ENCODE measurements around the gene HTRA3.

The HTRA3 gene

DNA sequence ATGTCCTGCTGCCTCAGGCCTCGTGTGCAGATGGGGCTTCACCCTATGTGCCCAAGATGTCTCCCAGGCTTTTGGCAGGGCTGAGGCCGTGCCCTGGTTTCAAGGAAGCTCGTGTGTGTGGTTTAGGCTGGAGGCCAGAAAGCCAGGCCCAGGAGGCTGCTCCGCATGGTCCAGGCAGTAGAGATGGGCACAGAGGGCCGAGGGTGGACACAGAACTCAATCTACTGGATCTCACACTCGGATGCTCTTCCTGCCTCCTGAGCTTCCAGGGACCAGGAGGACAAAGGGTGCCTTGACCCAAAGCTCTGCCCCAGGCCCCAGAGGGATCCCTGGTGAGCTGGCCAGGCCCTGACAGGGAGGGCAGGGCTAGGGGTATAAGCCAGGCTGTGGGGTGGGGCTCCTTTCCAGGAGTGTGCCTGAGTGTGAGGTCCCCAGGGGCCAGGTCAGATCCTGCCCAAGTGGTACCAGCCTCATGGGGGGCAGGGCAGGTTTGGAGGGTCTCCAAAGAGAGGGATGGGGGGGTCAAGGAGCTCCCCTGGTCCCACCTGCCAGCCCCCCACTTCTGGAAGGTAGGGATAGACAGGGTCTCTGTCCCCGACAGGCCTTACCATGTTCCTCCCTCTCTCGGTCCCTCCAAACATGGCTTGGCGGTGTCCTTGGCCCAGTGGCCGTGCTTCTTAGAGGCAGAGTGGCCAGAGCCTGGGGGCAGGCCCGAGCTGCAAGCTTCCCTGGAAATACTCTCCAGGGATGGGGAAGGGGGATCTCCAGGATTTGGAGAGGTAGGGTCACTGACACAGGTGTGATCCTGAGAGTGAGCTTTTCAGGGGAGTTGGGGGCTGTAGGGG lies 23.8 kb downstream of the HTRA3 start:
- no peak overlapping the region for H3K27ac ChIP-seq
- peaks cover 69% of the 10 kb centered on the region for H3K36me3 ChIP-seq
- H3K4me3 ChIP-seq (ENCODE audit: low read depth in 1 of 2, low read length in 1 of 2), result no peak overlapping the region
- H3K4me1 ChIP-seq (ENCODE audit: control insufficient read depth in 1 of 2, insufficient read depth in 1 of 2, low read depth in 1 of 2, low read length in 1 of 2), result peaks cover 19 to 43% of the 10 kb centered on the region in 2 experiments
- H3K27me3 ChIP-seq, result no peaks in the 10 kb centered on the region
- TF ChIP-seq, protein P1, sequence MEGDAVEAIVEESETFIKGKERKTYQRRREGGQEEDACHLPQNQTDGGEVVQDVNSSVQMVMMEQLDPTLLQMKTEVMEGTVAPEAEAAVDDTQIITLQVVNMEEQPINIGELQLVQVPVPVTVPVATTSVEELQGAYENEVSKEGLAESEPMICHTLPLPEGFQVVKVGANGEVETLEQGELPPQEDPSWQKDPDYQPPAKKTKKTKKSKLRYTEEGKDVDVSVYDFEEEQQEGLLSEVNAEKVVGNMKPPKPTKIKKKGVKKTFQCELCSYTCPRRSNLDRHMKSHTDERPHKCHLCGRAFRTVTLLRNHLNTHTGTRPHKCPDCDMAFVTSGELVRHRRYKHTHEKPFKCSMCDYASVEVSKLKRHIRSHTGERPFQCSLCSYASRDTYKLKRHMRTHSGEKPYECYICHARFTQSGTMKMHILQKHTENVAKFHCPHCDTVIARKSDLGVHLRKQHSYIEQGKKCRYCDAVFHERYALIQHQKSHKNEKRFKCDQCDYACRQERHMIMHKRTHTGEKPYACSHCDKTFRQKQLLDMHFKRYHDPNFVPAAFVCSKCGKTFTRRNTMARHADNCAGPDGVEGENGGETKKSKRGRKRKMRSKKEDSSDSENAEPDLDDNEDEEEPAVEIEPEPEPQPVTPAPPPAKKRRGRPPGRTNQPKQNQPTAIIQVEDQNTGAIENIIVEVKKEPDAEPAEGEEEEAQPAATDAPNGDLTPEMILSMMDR (IDR thresholded peaks at IDR 0.05), result no peak
- no peaks in the 10 kb centered on the region for H3K9me3 ChIP-seq

DNA sequence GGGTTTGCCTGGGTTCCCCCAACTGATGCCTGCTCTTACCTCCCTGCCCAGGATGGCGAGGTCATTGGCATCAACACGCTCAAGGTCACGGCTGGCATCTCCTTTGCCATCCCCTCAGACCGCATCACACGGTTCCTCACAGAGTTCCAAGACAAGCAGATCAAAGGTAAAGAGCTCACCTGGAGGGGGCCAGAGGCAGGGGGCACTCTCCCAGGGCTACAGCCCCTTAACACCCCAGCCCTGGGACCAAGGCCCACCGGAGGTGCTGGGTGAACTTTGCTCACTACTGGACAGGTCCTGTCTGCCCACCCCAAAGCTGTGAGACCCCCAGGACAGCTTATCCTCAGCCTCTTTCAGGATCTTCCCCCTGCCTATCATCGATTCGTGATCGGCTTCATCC lies 24.5 kb downstream of the HTRA3 start:
- Histone ChIP-seq H3K9me3 (no peaks in the 10 kb centered on the region), H3K27me3 (no peaks in the 10 kb centered on the region), H3K27ac (no peak overlapping the region), H3K36me3 (peaks cover 72% of the 10 kb centered on the region), H3K4me1 (ENCODE audit: control insufficient read depth in 1 of 2, insufficient read depth in 1 of 2, low read depth in 1 of 2, low read length in 1 of 2) (peaks cover 13 to 36% of the 10 kb centered on the region in 2 experiments), H3K4me3 (ENCODE audit: low read depth in 1 of 2, low read length in 1 of 2) (no peak overlapping the region)
- TF ChIP-seq, protein P1 (IDR thresholded peaks at IDR 0.05), result no peak

DNA sequence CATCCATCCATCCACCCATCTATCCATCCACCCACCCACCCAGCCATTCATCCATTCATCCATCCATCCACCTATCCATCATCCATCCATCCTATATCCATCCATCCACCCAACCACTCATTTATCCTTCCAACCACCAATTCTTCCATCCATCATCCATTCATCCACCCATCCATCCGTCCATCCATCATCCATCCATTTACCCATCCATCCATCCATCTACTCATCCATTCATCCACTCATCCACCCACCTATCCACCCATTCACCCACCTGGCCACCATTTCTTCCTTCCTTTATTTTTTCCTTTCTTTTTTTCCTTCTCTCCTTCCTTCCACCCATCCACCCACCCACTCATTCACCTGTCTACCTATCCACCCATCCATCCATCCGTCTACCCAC lies 25.2 kb downstream of the HTRA3 start:
- Histone ChIP-seq H3K27me3 (no peaks in the 10 kb centered on the region), H3K9me3 (no peaks in the 10 kb centered on the region), H3K27ac (peak overlapping the region; percentile 29), H3K36me3 (peaks cover 71% of the 10 kb centered on the region), H3K4me3 (ENCODE audit: low read depth in 1 of 2, low read length in 1 of 2) (no peak overlapping the region), H3K4me1 (ENCODE audit: control insufficient read depth in 1 of 2, insufficient read depth in 1 of 2, low read depth in 1 of 2, low read length in 1 of 2) (peaks cover 13 to 29% of the 10 kb centered on the region in 2 experiments)
- TF ChIP-seq, protein P1 (IDR thresholded peaks at IDR 0.05), result no peak

GRCh38 chr4:8295471-8295870 lies 25.9 kb downstream of the HTRA3 start:
- TF ChIP-seq, protein P1 (IDR thresholded peaks at IDR 0.05), result no peak
- H3K27ac ChIP-seq, result peak overlapping the region; percentile 29
- no peaks in the 10 kb centered on the region for H3K9me3 ChIP-seq
- H3K36me3 ChIP-seq, result peaks cover 64% of the 10 kb centered on the region
- H3K4me1 ChIP-seq (ENCODE audit: control insufficient read depth in 1 of 2, insufficient read depth in 1 of 2, low read depth in 1 of 2, low read length in 1 of 2), result peaks cover 9 to 22% of the 10 kb centered on the region in 2 experiments
- H3K4me3 ChIP-seq (ENCODE audit: low read depth in 1 of 2, low read length in 1 of 2), result no peak overlapping the region
- no peaks in the 10 kb centered on the region for H3K27me3 ChIP-seq

GRCh38 chr4:8296491-8296890 lies 26.9 kb downstream of the HTRA3 start:
- TF ChIP-seq, protein P1 (IDR thresholded peaks at IDR 0.05), result no peak
- H3K27ac ChIP-seq, result no peak overlapping the region
- peaks cover 54% of the 10 kb centered on the region for H3K36me3 ChIP-seq
- H3K9me3 ChIP-seq, result no peaks in the 10 kb centered on the region
- H3K4me3 ChIP-seq (ENCODE audit: low read depth in 1 of 2, low read length in 1 of 2), result no peak overlapping the region
- H3K4me1 ChIP-seq (ENCODE audit: control insufficient read depth in 1 of 2, insufficient read depth in 1 of 2, low read depth in 1 of 2, low read length in 1 of 2), result peaks cover 8 to 12% of the 10 kb centered on the region in 2 experiments
- H3K27me3 ChIP-seq, result no peaks in the 10 kb centered on the region

Data from neutrophil (primary cell).